HepG2 (cell line): ENCODE data around the gene TRIM25. TPM values are rescaled to one million over a fixed set of nuclear protein-coding genes. Genes with fewer than 3 reads are reported as not detected.

Source experiments
- CC2D1A ChIP-seq: sonication (generic); formaldehyde crosslinking; IDR thresholded peaks from 2 replicates; pipeline ENCODE4 v1.8.1; 2023; ENCODE audit warnings: mild to moderate bottlenecking, missing genetic modification reagents
- CENPBD1 ChIP-seq: sonication (generic); formaldehyde crosslinking; IDR thresholded peaks from 2 replicates; pipeline ENCODE4 v1.8.0; 2022; ENCODE audit warnings: missing genetic modification reagents, low read depth, mild to moderate bottlenecking, borderline replicate concordance
- CHD2 ChIP-seq: IDR thresholded peaks from 2 replicates; pipeline ENCODE4 v1.6.1; 2011; ENCODE audit warnings: low read depth, low read length, improper control_type of control experiment
- CREM ChIP-seq, 2 experiments: sonication (generic) in 1 of 2; formaldehyde crosslinking in 1 of 2; IDR thresholded peaks; 2 replicates each; pipeline versions ENCODE4 v1.4.0 to v1.6.1; 2016 to 2020; ENCODE audit warnings: antibody characterized with exemption in 1 of 2, mild to moderate bottlenecking in 1 of 2, missing genetic modification reagents in 1 of 2
- ERF ChIP-seq: IDR thresholded peaks from 2 replicates; pipeline ENCODE4 v1.6.1; 2018; ENCODE audit warnings: missing biosample characterization, missing genetic modification reagents
- GATAD2A ChIP-seq: IDR thresholded peaks from 2 replicates; pipeline ENCODE4 v1.6.1; 2016
- GTF2F1 ChIP-seq: fragments of 150-350 bp; IDR thresholded peaks from 2 replicates; pipeline ENCODE4 v1.6.1; 2014; ENCODE audit warnings: low read length
- HDAC6 ChIP-seq: fragments of 200-600 bp; sonication (generic); IDR thresholded peaks from 2 replicates; pipeline ENCODE4 v1.7.0; 2017; ENCODE audit warnings: mild to moderate bottlenecking, antibody characterized with exemption, low read length, low read depth
- HOXD1 ChIP-seq: sonication (generic); formaldehyde crosslinking; IDR thresholded peaks from 2 replicates; pipeline ENCODE4 v1.5.0; 2020; ENCODE audit warnings: missing genetic modification reagents
- KDM3A ChIP-seq: IDR thresholded peaks from 2 replicates; pipeline ENCODE4 v1.6.1; 2018; ENCODE audit warnings: low read depth, missing compliant biosample characterization
- KDM5A ChIP-seq: fragments of 200-600 bp; sonication (generic); IDR thresholded peaks from 2 replicates; pipeline ENCODE4 v1.7.0; 2018; ENCODE audit warnings: antibody characterized with exemption, mild to moderate bottlenecking, low read length, borderline replicate concordance
- KLF13 ChIP-seq: sonication (generic); formaldehyde crosslinking; IDR thresholded peaks from 2 replicates; pipeline ENCODE4 v1.4.0; 2020; ENCODE audit warnings: mild to moderate bottlenecking, missing genetic modification reagents
- LBX2 ChIP-seq: sonication (generic); formaldehyde crosslinking; IDR thresholded peaks from 2 replicates; pipeline ENCODE4 v1.5.0; 2020; ENCODE audit warnings: missing genetic modification reagents, mild to moderate bottlenecking, borderline replicate concordance
- MBD4 ChIP-seq: IDR thresholded peaks from 2 replicates; pipeline ENCODE4 v1.6.1; 2012; ENCODE audit warnings: low read length, inconsistent platforms, borderline replicate concordance
- NFIC ChIP-seq: IDR thresholded peaks from 2 replicates; pipeline ENCODE4 v1.6.1; 2012; ENCODE audit warnings: mild to moderate bottlenecking, low read length, inconsistent platforms
- NPAS2 ChIP-seq: sonication (generic); formaldehyde crosslinking; IDR thresholded peaks from 2 replicates; pipeline ENCODE4 v1.8.0; 2022; ENCODE audit warnings: mild to moderate bottlenecking, missing genetic modification reagents, borderline replicate concordance
- PCBP2 ChIP-seq: fragments of 200-400 bp; formaldehyde crosslinking; optimal IDR thresholded peaks from 2 replicates; pipeline ENCODE3; 2018; ENCODE audit warnings: low read length, low read depth; ENCODE audit not compliant: poor library complexity, severe bottlenecking
- PHF5A ChIP-seq: IDR thresholded peaks from one replicate; pipeline ENCODE4 v1.6.1; 2018; ENCODE audit warnings: low read depth, missing genetic modification reagents; ENCODE audit not compliant: unreplicated experiment
- SRSF4 ChIP-seq: fragments of 200-400 bp; formaldehyde crosslinking; IDR thresholded peaks from one replicate; pipeline ENCODE4 v1.6.1; 2018; ENCODE audit warnings: mild to moderate bottlenecking, low read depth, low read length, moderate library complexity; ENCODE audit not compliant: poor library complexity, severe bottlenecking
- SUZ12 ChIP-seq: fragments of 150-350 bp; IDR thresholded peaks from 2 replicates; pipeline ENCODE4 v1.6.1; 2014; ENCODE audit warnings: low read depth, low read length
- TBL1XR1 ChIP-seq: fragments of 150-350 bp; IDR thresholded peaks from 2 replicates; pipeline ENCODE4 v1.6.1; 2014; ENCODE audit warnings: borderline replicate concordance, low read length; ENCODE audit not compliant: partially characterized antibody
- TRIM22 ChIP-seq: fragments of 450-650 bp; IDR thresholded peaks from 2 replicates; pipeline ENCODE4 v1.6.1; 2017
- ZNF253 ChIP-seq: sonication (generic); formaldehyde crosslinking; IDR thresholded peaks from 2 replicates; pipeline ENCODE4 v1.8.0; 2022; ENCODE audit warnings: mild to moderate bottlenecking, missing genetic modification reagents, borderline replicate concordance
- ZNF3 ChIP-seq: IDR thresholded peaks from 2 replicates; pipeline ENCODE4 v1.7.0; 2017; ENCODE audit warnings: inconsistent platforms
- ZNF557 ChIP-seq: sonication (generic); formaldehyde crosslinking; IDR thresholded peaks from 2 replicates; pipeline ENCODE4 v1.4.0; 2020; ENCODE audit warnings: missing genetic modification reagents
- ZNF605 ChIP-seq: sonication (generic); formaldehyde crosslinking; IDR thresholded peaks from 2 replicates; pipeline ENCODE4 v1.8.0; 2022; ENCODE audit warnings: mild to moderate bottlenecking, missing genetic modification reagents
- ZNF737 ChIP-seq: sonication (generic); formaldehyde crosslinking; IDR thresholded peaks from 2 replicates; pipeline ENCODE4 v1.5.0; 2020; ENCODE audit warnings: missing genetic modification reagents, mild to moderate bottlenecking, borderline replicate concordance
- ZNF766 ChIP-seq: sonication (generic); formaldehyde crosslinking; IDR thresholded peaks from 2 replicates; pipeline ENCODE4 v1.5.0; 2020; ENCODE audit warnings: missing genetic modification reagents, borderline replicate concordance
- polyA plus RNA-seq, 8 experiments: library from polyadenylated mRNA; depleted of rRNA in 3 of 8; stranded (reverse) in 7 of 8; unstranded in 1 of 8; fragments of >200 nt; fragmentation: Illumina TruSeq in 4 of 8; extraction: Trizol in 4 of 8; gene quantifications; 2 replicates each; pipeline versions ENCODE4 v1.2.1 to v1.2.3, GENCODE V29; 2011 to 2016; ENCODE audit warnings: low read depth in 4 of 8, missing spikeins in 1 of 8, mixed read lengths in 1 of 8; ENCODE audit not compliant: insufficient read depth in 1 of 8
- total RNA-seq, 5 experiments: library from RNA; depleted of rRNA; stranded (reverse); fragments of >200 nt; fragmentation: Illumina TruSeq; extraction: Trizol; gene quantifications; 2 replicates each; pipeline ENCODE4 v1.2.3, GENCODE V29; 2016; ENCODE audit warnings: low read depth in 1 of 5
- TF ChIP-seq, protein P1 (sequence below): sonication (generic); formaldehyde crosslinking; IDR thresholded peaks from 2 replicates; pipeline ENCODE4 v1.5.0; 2020; ENCODE audit warnings: mild to moderate bottlenecking, low read depth, missing genetic modification reagents, borderline replicate concordance

TRIM25 gene
- total and polyA plus RNA-seq, 2 of the 13 experiments (the other 11 are each of a cell fraction or from before 2014, with no cell fraction given) = 30.8 to 42.2 TPM

- TF ChIP-seq ZNF253 (0 out of 2 replicates have a peak, but pooled peaks have one; percentile 50), ZNF766 (CRISPR knock-in tag) (peak; percentile 91; the same call in 1 of the 2 replicates), CHD2 (no peak), TRIM22 (no peak), KDM3A (CRISPR knock-in tag) (peak; percentile 95), SRSF4 (no peak), PHF5A (CRISPR knock-in tag) (no peak), HOXD1 (CRISPR knock-in tag) (peak; percentile 57; the same call in 1 of the 2 replicates), NFIC (no peak), ZNF557 (CRISPR knock-in tag) (peak; percentile 37; the same call in 1 of the 2 replicates), HDAC6 (no peak), ERF (0 out of 2 replicates have a peak, but pooled peaks have one; percentile 82), CC2D1A (CRISPR knock-in tag) (0 out of 2 replicates have a peak, but pooled peaks have one; percentile 70), KLF13 (0 out of 2 replicates have a peak, but pooled peaks have one; percentile 53), LBX2 (CRISPR knock-in tag) (peak; percentile 70; the same call in 1 of the 2 replicates), PCBP2 (no peak), ZNF737 (CRISPR knock-in tag) (0 out of 2 replicates have a peak, but pooled peaks have one; percentile 62), ZNF3 (no peak), TBL1XR1 (no peak), CENPBD1 (CRISPR knock-in tag) (no peak), ZNF605 (CRISPR knock-in tag) (peak; percentile 94), NPAS2 (CRISPR knock-in tag) (no peak), GATAD2A (CRISPR knock-in tag) (peak; percentile 79; the same call in 1 of the 2 replicates), KDM5A (peak; percentile 86), MBD4 (no peak), SUZ12 (no peak), CREM (IDR thresholded peaks at IDR 0.05) (peak; percentile 49), CREM (CRISPR knock-in tag; IDR thresholded peaks at IDR 0.05) (no peak), GTF2F1 (no peak; the same call in 1 of the 2 replicates)
- TF ChIP-seq, protein P1, sequence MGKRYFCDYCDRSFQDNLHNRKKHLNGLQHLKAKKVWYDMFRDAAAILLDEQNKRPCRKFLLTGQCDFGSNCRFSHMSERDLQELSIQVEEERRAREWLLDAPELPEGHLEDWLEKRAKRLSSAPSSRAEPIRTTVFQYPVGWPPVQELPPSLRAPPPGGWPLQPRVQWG (CRISPR knock-in tag) = no peak
Measured at GRCh38 chr17:56960596-56961538, 47.0 kb upstream of the TRIM25 start, which contains the start of gene COIL (continued).
